ENCODE data around the gene MR1. TPM values are rescaled to one million over a fixed set of nuclear protein-coding genes. Genes with fewer than 3 reads are reported as not detected.

MR1 gene
- total and polyA plus RNA-seq, 9 of the 15 experiments (the other 6 are each of a cell fraction or from before 2014, with no cell fraction given): 9.7 to 21.7 (median 15.6) TPM

DNA sequence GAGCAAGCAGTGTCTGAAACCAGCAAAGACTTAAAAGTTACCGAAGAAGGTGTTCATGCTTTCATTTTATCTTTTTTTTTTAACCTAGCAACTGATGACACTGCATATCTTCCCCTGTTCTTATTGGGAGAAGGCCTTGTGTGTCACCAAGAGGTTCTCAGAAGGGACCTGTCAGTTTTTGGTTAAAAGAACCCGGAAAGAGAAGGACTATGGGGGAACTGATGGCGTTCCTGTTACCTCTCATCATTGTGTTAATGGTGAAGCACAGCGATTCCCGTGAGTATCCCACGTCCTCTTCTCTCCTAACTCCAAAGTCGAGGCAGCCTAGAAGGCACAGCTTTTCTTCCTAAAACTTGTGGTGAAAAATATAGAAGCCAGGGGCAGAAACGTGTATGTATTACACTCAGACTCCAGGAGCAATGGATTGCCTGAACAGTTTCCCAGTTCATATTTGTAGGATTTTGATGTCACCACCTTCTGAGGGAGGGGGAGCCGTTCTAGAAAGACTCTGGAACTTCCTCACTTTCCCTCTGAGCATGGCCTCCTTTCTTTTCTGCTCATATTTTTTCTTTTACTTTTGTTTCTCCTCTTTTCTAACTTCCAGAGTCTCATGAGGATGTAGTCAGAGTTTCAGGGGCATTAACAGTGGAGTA, at the start of gene MR1 (continued):
- TF ChIP-seq ZBTB11 (CRISPR knock-in tag; IDR thresholded peaks at IDR 0.05) (no peak), HDAC1 (IDR thresholded peaks at IDR 0.05) (peak in 1 of 2 experiments; percentile 69; a peak in 2 of 4 replicates), ZBTB1 (CRISPR knock-in tag; IDR thresholded peaks at IDR 0.05; ENCODE audit: borderline replicate concordance, low read depth) (no peak), DDX20 (tag; IDR thresholded peaks at IDR 0.05; ENCODE audit: low read depth) (no peak), TCF7 (IDR thresholded peaks at IDR 0.05; ENCODE audit: borderline replicate concordance) (no peak), RBM17 (IDR thresholded peaks at IDR 0.05; ENCODE audit: borderline replicate concordance, low read depth, low read length) (no peak), PRMT5 (CRISPR knock-in tag; IDR thresholded peaks at IDR 0.05) (no peak), GTF2F1 (IDR thresholded peaks at IDR 0.05; ENCODE audit: low read depth, low read length) (peak; percentile 94; the same call in 1 of the 2 replicates), PTRF (tag; IDR thresholded peaks at IDR 0.05) (no peak), ZNF431 (CRISPR knock-in tag; IDR thresholded peaks at IDR 0.05) (no peak), ZNF77 (CRISPR knock-in tag; IDR thresholded peaks at IDR 0.05) (no peak), SMAD3 (CRISPR knock-in tag; conservative IDR thresholded peaks at IDR 0.05) (no peak), TAF9B (IDR thresholded peaks at IDR 0.05; ENCODE audit: partially characterized antibody) (peak; percentile 38), PCBP2 (IDR thresholded peaks at IDR 0.05; ENCODE audit: low read depth, low read length, poor library complexity, severe bottlenecking) (no peak), FOXK1 (CRISPR knock-in tag; IDR thresholded peaks at IDR 0.05; ENCODE audit: borderline replicate concordance) (no peak), SMAD1 (IDR thresholded peaks at IDR 0.05; ENCODE audit: low read depth, low read length, partially characterized antibody) (no peak)
- TF ChIP-seq, protein P1, sequence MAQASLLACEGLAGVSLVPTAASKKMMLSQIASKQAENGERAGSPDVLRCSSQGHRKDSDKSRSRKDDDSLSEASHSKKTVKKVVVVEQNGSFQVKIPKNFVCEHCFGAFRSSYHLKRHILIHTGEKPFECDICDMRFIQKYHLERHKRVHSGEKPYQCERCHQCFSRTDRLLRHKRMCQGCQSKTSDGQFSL (CRISPR knock-in tag; IDR thresholded peaks at IDR 0.05): no peak
- TF ChIP-seq, protein P1 (tag; IDR thresholded peaks at IDR 0.05): no peak
- TF ChIP-seq, protein P2, sequence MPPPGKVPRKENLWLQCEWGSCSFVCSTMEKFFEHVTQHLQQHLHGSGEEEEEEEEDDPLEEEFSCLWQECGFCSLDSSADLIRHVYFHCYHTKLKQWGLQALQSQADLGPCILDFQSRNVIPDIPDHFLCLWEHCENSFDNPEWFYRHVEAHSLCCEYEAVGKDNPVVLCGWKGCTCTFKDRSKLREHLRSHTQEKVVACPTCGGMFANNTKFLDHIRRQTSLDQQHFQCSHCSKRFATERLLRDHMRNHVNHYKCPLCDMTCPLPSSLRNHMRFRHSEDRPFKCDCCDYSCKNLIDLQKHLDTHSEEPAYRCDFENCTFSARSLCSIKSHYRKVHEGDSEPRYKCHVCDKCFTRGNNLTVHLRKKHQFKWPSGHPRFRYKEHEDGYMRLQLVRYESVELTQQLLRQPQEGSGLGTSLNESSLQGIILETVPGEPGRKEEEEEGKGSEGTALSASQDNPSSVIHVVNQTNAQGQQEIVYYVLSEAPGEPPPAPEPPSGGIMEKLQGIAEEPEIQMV (tag; conservative IDR thresholded peaks at IDR 0.05; ENCODE audit: low read depth): no peak
- TF ChIP-seq, protein P3, sequence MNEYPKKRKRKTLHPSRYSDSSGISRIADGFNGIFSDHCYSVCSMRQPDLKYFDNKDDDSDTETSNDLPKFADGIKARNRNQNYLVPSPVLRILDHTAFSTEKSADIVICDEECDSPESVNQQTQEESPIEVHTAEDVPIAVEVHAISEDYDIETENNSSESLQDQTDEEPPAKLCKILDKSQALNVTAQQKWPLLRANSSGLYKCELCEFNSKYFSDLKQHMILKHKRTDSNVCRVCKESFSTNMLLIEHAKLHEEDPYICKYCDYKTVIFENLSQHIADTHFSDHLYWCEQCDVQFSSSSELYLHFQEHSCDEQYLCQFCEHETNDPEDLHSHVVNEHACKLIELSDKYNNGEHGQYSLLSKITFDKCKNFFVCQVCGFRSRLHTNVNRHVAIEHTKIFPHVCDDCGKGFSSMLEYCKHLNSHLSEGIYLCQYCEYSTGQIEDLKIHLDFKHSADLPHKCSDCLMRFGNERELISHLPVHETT (CRISPR knock-in tag; conservative IDR thresholded peaks at IDR 0.05 in 1 of 2, IDR thresholded peaks at IDR 0.05 in 1 of 2): no peak
